ENCODE measurements around the gene TBL1X.

DNA sequence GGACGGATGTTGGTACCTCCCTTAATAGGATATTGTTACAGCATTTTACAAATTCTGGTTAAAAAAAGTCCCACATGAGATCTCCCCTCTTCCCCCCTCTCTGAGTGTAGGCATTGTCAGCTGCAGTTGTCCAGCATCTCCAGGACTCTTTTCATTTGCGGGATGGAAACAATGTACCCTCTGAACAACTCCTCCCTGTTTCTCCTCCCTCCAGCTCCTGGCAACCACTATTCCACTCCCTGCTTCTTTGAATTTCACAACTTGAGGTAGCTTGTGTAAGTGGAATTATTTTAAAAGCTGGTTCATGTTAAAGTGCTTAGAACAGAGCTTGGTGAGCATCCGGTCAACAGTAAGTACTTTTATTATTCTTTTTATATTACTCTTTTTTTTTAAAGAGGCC lies 69.8 kb downstream of the TBL1X start:
- TF ChIP-seq CTCF (IDR thresholded peaks at IDR 0.05) (no peak), POLR2A (IDR thresholded peaks at IDR 0.05) (no peak)
